HepG2 (cell line): Measurements from ENCODE around the gene PTTG1. TPM values are rescaled to one million over a fixed set of nuclear protein-coding genes. Genes with fewer than 3 reads are reported as not detected.

Source experiments
- ATF7 ChIP-seq, 2 experiments: fragments of 450-650 bp in 1 of 2; sonication (generic) in 1 of 2; formaldehyde crosslinking in 1 of 2; IDR thresholded peaks; 2 replicates each; pipeline versions ENCODE4 v1.4.0 to v1.6.1; 2016 to 2020; ENCODE audit warnings: antibody characterized with exemption in 1 of 2, mild to moderate bottlenecking in 1 of 2, missing genetic modification reagents in 1 of 2
- BCLAF1 ChIP-seq: fragments of 450-650 bp; IDR thresholded peaks from 2 replicates; pipeline ENCODE4 v1.6.1; 2017; ENCODE audit warnings: mild to moderate bottlenecking
- CREB1 ChIP-seq, 2 experiments: fragments of 450-650 bp in 1 of 2; IDR thresholded peaks; 2 replicates each; pipeline ENCODE4 v1.6.1; 2016 to 2017; ENCODE audit warnings: control low read depth in 1 of 2, mild to moderate bottlenecking in 1 of 2, missing compliant biosample characterization in 1 of 2, missing genetic modification characterization in 1 of 2
- HMGXB3 ChIP-seq: sonication (generic); formaldehyde crosslinking; IDR thresholded peaks from 2 replicates; pipeline ENCODE4 v1.4.0; 2020; ENCODE audit warnings: missing genetic modification reagents, borderline replicate concordance
- HOXA5 ChIP-seq: sonication (generic); formaldehyde crosslinking; IDR thresholded peaks from 2 replicates; pipeline ENCODE4 v1.4.0; 2020; ENCODE audit warnings: missing genetic modification reagents
- MAFG ChIP-seq: sonication (generic); formaldehyde crosslinking; IDR thresholded peaks from 2 replicates; pipeline ENCODE4 v1.5.1; 2020; ENCODE audit warnings: mild to moderate bottlenecking, missing genetic modification reagents
- PHB2 ChIP-seq: fragments of 450-650 bp; IDR thresholded peaks from 2 replicates; pipeline ENCODE4 v1.6.1; 2018; ENCODE audit not compliant: partially characterized antibody
- SKIL ChIP-seq: sonication (generic); formaldehyde crosslinking; IDR thresholded peaks from 2 replicates; pipeline ENCODE4 v1.8.0; 2022; ENCODE audit warnings: missing genetic modification reagents, mild to moderate bottlenecking, moderate library complexity, borderline replicate concordance
- ZKSCAN5 ChIP-seq: sonication (generic); formaldehyde crosslinking; IDR thresholded peaks from 2 replicates; pipeline ENCODE4 v1.5.1; 2020; ENCODE audit warnings: mild to moderate bottlenecking, missing genetic modification reagents
- ZNF44 ChIP-seq: sonication (generic); formaldehyde crosslinking; IDR thresholded peaks from 2 replicates; pipeline ENCODE4 v1.5.1; 2020; ENCODE audit warnings: mild to moderate bottlenecking, missing genetic modification reagents
- polyA plus RNA-seq, 8 experiments: library from polyadenylated mRNA; depleted of rRNA in 3 of 8; stranded (reverse) in 7 of 8; unstranded in 1 of 8; fragments of >200 nt; fragmentation: Illumina TruSeq in 4 of 8; extraction: Trizol in 4 of 8; gene quantifications; 2 replicates each; pipeline versions ENCODE4 v1.2.1 to v1.2.3, GENCODE V29; 2011 to 2016; ENCODE audit warnings: low read depth in 4 of 8, missing spikeins in 1 of 8, mixed read lengths in 1 of 8; ENCODE audit not compliant: insufficient read depth in 1 of 8
- total RNA-seq, 5 experiments: library from RNA; depleted of rRNA; stranded (reverse); fragments of >200 nt; fragmentation: Illumina TruSeq; extraction: Trizol; gene quantifications; 2 replicates each; pipeline ENCODE4 v1.2.3, GENCODE V29; 2016; ENCODE audit warnings: low read depth in 1 of 5
- TF ChIP-seq, protein P1 (sequence below): IDR thresholded peaks from 2 replicates; pipeline ENCODE4 v1.6.1; 2012; ENCODE audit warnings: low read depth, low read length, improper control_type of control experiment
- TF ChIP-seq, protein P2 (sequence below): sonication (generic); formaldehyde crosslinking; IDR thresholded peaks from 2 replicates; pipeline ENCODE4 v1.5.0; 2020; ENCODE audit warnings: missing genetic modification reagents, mild to moderate bottlenecking, borderline replicate concordance
- TF ChIP-seq, protein P3 (sequence below): sonication (generic); formaldehyde crosslinking; IDR thresholded peaks from 2 replicates; pipeline ENCODE4 v1.8.0; 2022; ENCODE audit warnings: low read depth, missing genetic modification reagents

PTTG1 gene
- total and polyA plus RNA-seq, 2 of the 13 experiments (the other 11 are each of a cell fraction or from before 2014, with no cell fraction given) = 102 to 161 TPM

DNA sequence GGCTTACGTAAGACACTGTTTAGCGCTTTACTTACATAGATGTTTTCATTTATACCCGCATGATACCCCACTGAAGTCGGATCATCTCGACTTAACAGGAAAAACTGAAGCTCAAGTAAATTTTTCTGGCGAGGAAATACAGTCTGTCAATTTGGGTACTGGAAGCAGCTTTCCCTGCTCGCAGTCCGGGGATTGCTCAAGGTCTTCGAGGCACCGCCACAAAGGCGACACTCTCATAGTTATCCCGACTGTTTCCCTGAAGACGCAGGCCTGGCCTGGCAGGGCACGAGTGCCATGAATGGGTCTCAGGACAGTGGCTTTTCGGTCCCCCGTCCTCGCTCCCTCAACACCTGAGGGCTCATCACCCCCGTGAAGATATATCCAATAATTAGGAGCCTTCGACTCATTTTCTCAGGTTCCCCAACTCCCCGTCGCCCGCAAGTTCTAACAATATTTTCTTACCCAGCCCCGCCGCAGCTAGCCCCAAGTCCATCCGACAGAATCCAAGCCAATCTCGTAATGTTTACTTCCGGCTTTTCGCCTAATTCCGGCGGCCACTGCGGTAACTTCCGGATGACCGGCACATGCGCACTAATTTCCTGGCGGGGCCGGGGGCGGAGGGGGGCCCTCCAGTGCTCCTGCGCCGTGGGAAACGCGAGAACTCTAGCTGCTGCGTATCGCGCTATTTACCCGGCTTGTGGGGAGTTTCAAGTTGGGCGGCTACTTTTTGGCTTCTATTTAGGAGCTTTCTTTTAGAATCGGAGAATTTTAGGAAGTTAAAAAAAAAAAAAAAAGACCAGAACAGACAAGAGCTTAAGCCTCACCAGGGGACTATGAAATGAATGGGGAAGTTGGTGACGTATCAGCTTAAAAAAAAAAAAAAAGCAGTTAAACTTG lies 2.8 kb upstream of the PTTG1 start, which contains the start of gene SLU7 (continued):
- TF ChIP-seq, protein P1, sequence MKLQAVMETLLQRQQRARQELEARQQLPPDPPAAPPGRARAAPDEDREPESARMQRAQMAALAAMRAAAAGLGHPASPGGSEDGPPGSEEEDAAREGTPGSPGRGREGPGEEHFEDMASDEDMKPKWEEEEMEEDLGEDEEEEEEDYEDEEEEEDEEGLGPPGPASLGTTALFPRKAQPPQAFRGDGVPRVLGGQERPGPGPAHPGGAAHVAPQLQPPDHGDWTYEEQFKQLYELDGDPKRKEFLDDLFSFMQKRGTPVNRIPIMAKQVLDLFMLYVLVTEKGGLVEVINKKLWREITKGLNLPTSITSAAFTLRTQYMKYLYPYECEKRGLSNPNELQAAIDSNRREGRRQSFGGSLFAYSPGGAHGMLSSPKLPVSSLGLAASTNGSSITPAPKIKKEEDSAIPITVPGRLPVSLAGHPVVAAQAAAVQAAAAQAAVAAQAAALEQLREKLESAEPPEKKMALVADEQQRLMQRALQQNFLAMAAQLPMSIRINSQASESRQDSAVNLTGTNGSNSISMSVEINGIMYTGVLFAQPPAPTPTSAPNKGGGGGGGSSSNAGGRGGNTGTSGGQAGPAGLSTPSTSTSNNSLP = no peak
- TF ChIP-seq ATF7 (IDR thresholded peaks at IDR 0.05) (no peak), ATF7 (CRISPR knock-in tag; IDR thresholded peaks at IDR 0.05) (no peak), SKIL (CRISPR knock-in tag) (no peak), PHB2 (no peak), HMGXB3 (no peak), MAFG (CRISPR knock-in tag) (no peak), BCLAF1 (no peak), HOXA5 (CRISPR knock-in tag) (no peak), CREB1 (IDR thresholded peaks at IDR 0.05) (peak; percentile 25; the same call in 1 of the 2 replicates), CREB1 (CRISPR knock-in tag; IDR thresholded peaks at IDR 0.05) (peak; percentile 68), ZNF44 (CRISPR knock-in tag) (no peak), ZKSCAN5 (CRISPR knock-in tag) (no peak)
- TF ChIP-seq, protein P2, sequence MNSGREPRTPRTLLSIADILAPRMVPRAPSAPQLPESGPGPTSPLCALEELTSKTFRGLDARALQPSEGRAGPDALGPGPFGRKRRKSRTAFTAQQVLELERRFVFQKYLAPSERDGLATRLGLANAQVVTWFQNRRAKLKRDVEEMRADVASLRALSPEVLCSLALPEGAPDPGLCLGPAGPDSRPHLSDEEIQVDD (CRISPR knock-in tag) = no peak
- TF ChIP-seq, protein P3, sequence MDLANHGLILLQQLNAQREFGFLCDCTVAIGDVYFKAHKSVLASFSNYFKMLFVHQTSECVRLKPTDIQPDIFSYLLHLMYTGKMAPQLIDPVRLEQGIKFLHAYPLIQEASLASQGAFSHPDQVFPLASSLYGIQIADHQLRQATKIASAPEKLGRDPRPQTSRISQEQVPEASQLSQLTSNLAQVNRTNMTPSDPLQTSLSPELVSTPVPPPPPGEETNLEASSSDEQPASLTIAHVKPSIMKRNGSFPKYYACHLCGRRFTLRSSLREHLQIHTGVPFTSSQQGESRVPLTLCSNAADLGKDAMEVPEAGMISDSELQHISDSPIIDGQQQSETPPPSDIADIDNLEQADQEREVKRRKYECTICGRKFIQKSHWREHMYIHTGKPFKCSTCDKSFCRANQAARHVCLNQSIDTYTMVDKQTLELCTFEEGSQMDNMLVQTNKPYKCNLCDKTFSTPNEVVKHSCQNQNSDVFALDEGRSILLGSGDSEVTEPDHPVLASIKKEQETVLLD (CRISPR knock-in tag) = no peak
